HCT116 (cell line): ENCODE results near the gene PPP1R3G. TPM values are rescaled to one million over a fixed set of nuclear protein-coding genes. Genes with fewer than 3 reads are reported as not detected.

Experiments used
- ATAC-seq: fragments of 200-7000 bp; cut with Tn5 transposase; 2 replicates; pipeline ENCODE4 v1.9.1; 2020; ENCODE audit warnings: mild to moderate bottlenecking, moderate library complexity
- BruUV-seq: library from RNA; stranded (reverse); fragments of 400-500 nt; replicated peaks from 2 replicates; lab custom pipeline; 2021; lab: Mats Ljungman, UMichigan
- CTCF ChIA-PET: fragments of 300-600 bp; sonication (Branson Sonifier 250); formaldehyde crosslinking; loops from one replicate; lab custom pipeline; 2021; ENCODE audit warnings: antibody characterized with exemption; lab: Charles Lee
- POLR2A ChIA-PET: fragments of 300-600, 350-600 bp; sonication (Branson Sonifier 250); formaldehyde crosslinking; loops from one replicate; lab custom pipeline; 2021; ENCODE audit warnings: antibody characterized with exemption; lab: Charles Lee
- RAD21 ChIA-PET, 2 experiments: fragments of 300-600 bp; sonication (Branson Sonifier 250); formaldehyde crosslinking; loops; one replicate each; lab custom pipeline; 2023; ENCODE audit warnings: low total read pairs in 2 of 2; ENCODE audit not compliant: uncharacterized antibody in 2 of 2, unreplicated experiment in 2 of 2, low non-redundant PET in 1 of 2; lab: Charles Lee
- DNase-seq: peaks from one replicate; pipeline ENCODE4 v3.0.0-alpha.2; 2010; ENCODE audit warnings: low read depth, low spot score
- H2AFZ ChIP-seq: fragments of 200-600 bp; shearing (Covaris generic), sonication (generic); 2 replicates; pipeline ENCODE4 v1.6.1; 2017; ENCODE audit warnings: low read depth, mixed run types, mixed read lengths, antibody characterized with exemption, low read length; ENCODE audit not compliant: poor library complexity, severe bottlenecking
- H3K27ac ChIP-seq: 2 replicates; pipeline ENCODE4 v1.5.1; 2012; ENCODE audit warnings: low read depth, low read length
- H3K27me3 ChIP-seq: fragments of 200-600 bp; sonication (generic); 2 replicates; pipeline ENCODE4 v1.6.1; 2016; ENCODE audit warnings: mixed run types, low read length, mixed read lengths; ENCODE audit not compliant: insufficient read depth
- H3K36me3 ChIP-seq, 2 experiments: fragments of 200-500 bp in 1 of 2; fragments of 200-600 bp in 1 of 2; sonication (Bioruptor generic) in 1 of 2; sonication (generic) in 1 of 2; 2 replicates each; pipeline versions ENCODE4 v1.5.1 to v1.6.1; 2014 to 2016; ENCODE audit warnings: low read length in 2 of 2, inconsistent platforms in 1 of 2, mixed read lengths in 1 of 2, mixed run types in 1 of 2; ENCODE audit not compliant: insufficient read depth in 2 of 2, control insufficient read depth in 1 of 2
- H3K4me1 ChIP-seq, 2 experiments: fragments of 200-600 bp in 1 of 2; sonication (generic) in 1 of 2; 2 replicates each; pipeline versions ENCODE4 v1.5.1 to v1.6.1; 2012 to 2017; ENCODE audit warnings: low read length in 2 of 2, inconsistent platforms in 1 of 2, mild to moderate bottlenecking in 1 of 2, mixed read lengths in 1 of 2, mixed run types in 1 of 2, moderate library complexity in 1 of 2; ENCODE audit not compliant: insufficient read depth in 2 of 2, control insufficient read depth in 1 of 2
- H3K4me2 ChIP-seq: fragments of 200-600 bp; sonication (generic); 2 replicates; pipeline ENCODE4 v1.6.1; 2017; ENCODE audit warnings: mixed run types, low read length, mixed read lengths
- H3K4me3 ChIP-seq, 2 experiments: fragments of 200-600 bp in 1 of 2; sonication (generic) in 1 of 2; replicated peaks in 1 of 2; 2 replicates each; pipeline ENCODE4 v1.5.1; 2011 to 2016; ENCODE audit warnings: low read length in 2 of 2, control low read depth in 1 of 2, low read depth in 1 of 2, mild to moderate bottlenecking in 1 of 2, mixed read lengths in 1 of 2, mixed run types in 1 of 2
- H3K79me2 ChIP-seq: fragments of 200-600 bp; sonication (generic); 2 replicates; pipeline ENCODE4 v1.6.1; 2017; ENCODE audit warnings: mild to moderate bottlenecking, mixed run types, low read length, moderate library complexity, mixed read lengths; ENCODE audit not compliant: insufficient read depth
- H3K9ac ChIP-seq: fragments of 200-600 bp; sonication (generic); 2 replicates; pipeline ENCODE4 v1.6.1; 2016; ENCODE audit warnings: low read length, mixed read lengths
- H3K9me2 ChIP-seq: fragments of 200-600 bp; sonication (generic), shearing (Covaris generic); 2 replicates; pipeline ENCODE4 v1.6.1; 2017; ENCODE audit warnings: mixed run types, mild to moderate bottlenecking, moderate library complexity; ENCODE audit not compliant: insufficient read depth
- H3K9me3 ChIP-seq, 2 experiments: fragments of 200-500 bp in 1 of 2; fragments of 200-600 bp in 1 of 2; sonication (Bioruptor generic) in 1 of 2; sonication (generic) in 1 of 2; 2 replicates each; pipeline ENCODE4 v1.6.1; 2014 to 2017; ENCODE audit warnings: low read length in 2 of 2, mixed read lengths in 2 of 2, inconsistent platforms in 1 of 2, low read depth in 1 of 2, mild to moderate bottlenecking in 1 of 2, mixed run types in 1 of 2, moderate library complexity in 1 of 2; ENCODE audit not compliant: control insufficient read depth in 1 of 2, insufficient read depth in 1 of 2
- H4K20me1 ChIP-seq: fragments of 200-600 bp; sonication (generic), shearing (Covaris generic); 2 replicates; pipeline ENCODE4 v1.6.1; 2017; ENCODE audit warnings: mixed run types, mild to moderate bottlenecking, moderate library complexity; ENCODE audit not compliant: insufficient read depth
- CBX3 ChIP-seq: IDR thresholded peaks from 2 replicates; pipeline ENCODE4 v1.6.1; 2012; ENCODE audit warnings: low read depth
- EGR1 ChIP-seq: IDR thresholded peaks from 2 replicates; pipeline ENCODE4 v1.6.1; 2012; ENCODE audit warnings: low read depth
- ELF1 ChIP-seq: IDR thresholded peaks from 2 replicates; pipeline ENCODE4 v1.6.1; 2012; ENCODE audit warnings: low read depth, borderline replicate concordance
- EZH2 ChIP-seq: fragments of 200-600 bp; sonication (generic); IDR thresholded peaks from 2 replicates; pipeline ENCODE4 v1.6.1; 2017; ENCODE audit warnings: antibody characterized with exemption, mixed run types
- MAX ChIP-seq: IDR thresholded peaks from 2 replicates; pipeline ENCODE4 v1.6.1; 2012
- POLR2AphosphoS5 ChIP-seq: IDR thresholded peaks from 2 replicates; pipeline ENCODE4 v1.6.1; 2011; ENCODE audit warnings: mild to moderate bottlenecking, low read depth, low read length, moderate library complexity
- RAD21 ChIP-seq: IDR thresholded peaks from 2 replicates; pipeline ENCODE4 v1.6.1; 2012; ENCODE audit warnings: low read depth, mild to moderate bottlenecking
- REST ChIP-seq: IDR thresholded peaks from 2 replicates; pipeline ENCODE4 v1.6.1; 2012; ENCODE audit warnings: low read depth
- SIN3A ChIP-seq: IDR thresholded peaks from 2 replicates; pipeline ENCODE4 v1.6.1; 2012; ENCODE audit warnings: low read depth
- YY1 ChIP-seq: IDR thresholded peaks from 2 replicates; pipeline ENCODE4 v1.6.1; 2011; ENCODE audit warnings: low read length, low read depth, moderate library complexity, mild to moderate bottlenecking; ENCODE audit not compliant: insufficient replicate concordance; ENCODE audit errors: extremely low read depth
- ZFX ChIP-seq: fragments of 450-650 bp; IDR thresholded peaks from 2 replicates; pipeline ENCODE4 v1.6.1; 2017
- ZNF274 ChIP-seq: fragments of 200-500 bp; sonication (Bioruptor generic); IDR thresholded peaks from 2 replicates; pipeline ENCODE4 v1.6.1; 2014; ENCODE audit warnings: mild to moderate bottlenecking, low read depth, low read length, inconsistent platforms
- intact Hi-C: fragments of 100-400 bp; cut with micrococcal nuclease; formaldehyde crosslinking; loops from 2 replicates; pipeline ENCODE4 v1.10.0; 2022
- total RNA-seq: library from RNA; stranded (reverse); gene quantifications from one replicate; pipeline ENCODE4 v1.2.1, GENCODE V29; 2021; ENCODE audit not compliant: unreplicated experiment

Gene PPP1R3G
- total RNA-seq, 1 experiment from 2014 or later: 0.27 TPM

GRCh38 chr6:5054245-5054873, 30.8 kb upstream of the PPP1R3G start:
- Histone ChIP-seq H3K36me3 (no peaks in the 10 kb centered on the region), H3K9ac (no peak overlapping the region), H3K27me3 (no peaks in the 10 kb centered on the region), H3K27ac (no peak overlapping the region), H3K4me2 (no peak overlapping the region), H2AFZ (no peak overlapping the region), H3K9me3 (peaks cover 0 to 10% of the 10 kb centered on the region in 2 experiments; a peak in 2 of 4 replicates), H3K4me1 (no peaks in the 10 kb centered on the region), H3K4me3 (no peak overlapping the region), H3K79me2 (no peaks in the 10 kb centered on the region), H3K9me2 (no peaks in the 10 kb centered on the region), H4K20me1 (no peaks in the 10 kb centered on the region)
- RAD21 ChIA-PET: no interaction called here
- POLR2A ChIA-PET: no interaction called here
- DNase-seq (no peak), ATAC-seq (no peak)
- TF ChIP-seq EZH2 (no peak), POLR2AphosphoS5 (no peak), EGR1 (no peak), ZNF274 (no peak), CBX3 (no peak), ELF1 (no peak), MAX (no peak), ZFX (no peak), YY1 (no peak), REST (no peak), RAD21 (no peak), SIN3A (no peak)
- intact Hi-C loops: no loop called here
- CTCF ChIA-PET: no interaction called here
- no TSS peak for BruUV-seq
